Astrocyte (in vitro differentiated cells and primary cell): ENCODE measurements around the gene TFF1. TPM values are rescaled to one million over a fixed set of nuclear protein-coding genes. Genes with fewer than 3 reads are reported as not detected.
A peak's percentile ranks its signal among the peaks of the same experiment; 100 is the strongest.

Experiments
- DNase-seq: peaks from one replicate; pipeline ENCODE4 v3.0.0-alpha.2; 2010; ENCODE audit warnings: low read depth
- FAIRE-seq: peaks from 2 replicates; lab custom pipeline; 2011; peaks lifted over from hg19 to GRCh38; lab: Jason Lieb, UNC
- H2AFZ ChIP-seq: 2 replicates; pipeline ENCODE4 v1.6.0; 2012; ENCODE audit warnings: low read depth, low read length, inconsistent platforms
- H3K27ac ChIP-seq: 2 replicates; pipeline ENCODE4 v1.5.1; 2011; ENCODE audit warnings: low read depth, low read length, inconsistent platforms
- H3K27me3 ChIP-seq: 2 replicates; pipeline ENCODE4 v1.6.0; 2011; ENCODE audit warnings: low read length, inconsistent platforms; ENCODE audit not compliant: insufficient read depth
- H3K36me3 ChIP-seq: 2 replicates; pipeline ENCODE4 v1.5.1; 2011; ENCODE audit warnings: low read length, inconsistent platforms; ENCODE audit not compliant: insufficient read depth
- H3K4me1 ChIP-seq: 2 replicates; pipeline ENCODE4 v1.5.1; 2011; ENCODE audit warnings: low read length, inconsistent platforms; ENCODE audit not compliant: insufficient read depth
- H3K4me2 ChIP-seq: 2 replicates; pipeline ENCODE4 v1.6.0; 2012; ENCODE audit warnings: low read length, inconsistent platforms
- H3K4me3 ChIP-seq: 2 replicates; pipeline ENCODE4 v1.5.1; 2011; ENCODE audit warnings: low read depth, mild to moderate bottlenecking, low read length, inconsistent platforms; ENCODE audit not compliant: insufficient read depth
- H3K79me2 ChIP-seq: 2 replicates; pipeline ENCODE4 v1.6.0; 2012; ENCODE audit warnings: mild to moderate bottlenecking, low read length, inconsistent platforms; ENCODE audit not compliant: insufficient read depth
- H3K9ac ChIP-seq: 2 replicates; pipeline ENCODE4 v1.6.0; 2012; ENCODE audit warnings: mild to moderate bottlenecking, low read length, inconsistent platforms
- H3K9me3 ChIP-seq: 2 replicates; pipeline ENCODE4 v1.5.1; 2012; ENCODE audit warnings: low read depth, mild to moderate bottlenecking, low read length, inconsistent platforms; ENCODE audit not compliant: insufficient read depth
- H4K20me1 ChIP-seq: 2 replicates; pipeline ENCODE4 v1.6.0; 2012; ENCODE audit warnings: low read length, inconsistent platforms; ENCODE audit not compliant: insufficient read depth
- H3K27ac Mint-ChIP-seq: one replicate; pipeline ENCODE4 v1.8.0; 2021; ENCODE audit warnings: mild to moderate bottlenecking, mixed read lengths; ENCODE audit not compliant: unreplicated experiment
- H3K27me3 Mint-ChIP-seq: one replicate; pipeline ENCODE4 v1.8.0; 2021; ENCODE audit warnings: low read depth, mixed read lengths; ENCODE audit not compliant: unreplicated experiment
- H3K36me3 Mint-ChIP-seq: one replicate; pipeline ENCODE4 v1.8.0; 2021; ENCODE audit warnings: low read depth, mixed read lengths; ENCODE audit not compliant: unreplicated experiment
- H3K4me1 Mint-ChIP-seq: one replicate; pipeline ENCODE4 v1.8.0; 2021; ENCODE audit warnings: low read depth, mixed read lengths; ENCODE audit not compliant: unreplicated experiment
- H3K4me3 Mint-ChIP-seq: one replicate; pipeline ENCODE4 v1.8.0; 2021; ENCODE audit warnings: mild to moderate bottlenecking, moderate library complexity, mixed read lengths; ENCODE audit not compliant: unreplicated experiment
- H3K9me3 Mint-ChIP-seq: one replicate; pipeline ENCODE4 v1.8.0; 2021; ENCODE audit warnings: mild to moderate bottlenecking, mixed read lengths; ENCODE audit not compliant: unreplicated experiment
- EZH2 ChIP-seq: IDR thresholded peaks from 2 replicates; pipeline ENCODE4 v1.6.1; 2012; ENCODE audit warnings: mild to moderate bottlenecking, low read length, inconsistent platforms; ENCODE audit not compliant: insufficient read depth
- total RNA-seq: library from RNA; stranded (reverse); gene quantifications from 2 replicates; pipeline ENCODE4 v1.2.1, GENCODE V29; 2021
- TF ChIP-seq, protein P1 (sequence below): IDR thresholded peaks from 2 replicates; pipeline ENCODE4 v1.5.1; 2011; ENCODE audit warnings: low read depth, mild to moderate bottlenecking, inconsistent platforms, low read length, moderate library complexity; ENCODE audit not compliant: insufficient read depth

Gene TFF1
- total RNA-seq, 1 donor from 2014 or later, result not detected

DNA sequence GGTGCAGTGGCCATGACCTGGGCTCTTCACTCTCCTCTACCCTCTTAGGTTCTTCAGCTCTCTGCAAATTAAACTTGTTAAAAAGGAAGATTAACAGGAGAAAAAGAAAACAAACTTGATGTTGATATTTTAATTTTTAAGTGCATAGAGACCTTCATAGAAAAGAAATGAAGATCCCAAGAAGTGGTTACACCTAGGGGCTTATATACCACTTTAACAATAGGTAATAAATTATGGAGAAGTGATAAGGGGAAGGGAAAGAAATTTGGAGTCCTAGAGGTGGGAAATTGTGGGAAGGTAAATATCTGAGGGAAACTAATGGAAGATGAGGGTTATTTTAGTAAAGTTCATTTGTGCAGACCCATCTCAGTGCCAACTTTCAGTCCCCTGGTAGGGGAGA is 34.7 kb downstream of the TFF1 start:
- no peaks in the 10 kb centered on the region for H3K9me3 ChIP-seq
- H3K27ac ChIP-seq, result no peak overlapping the region
- DNase-seq, result no peak
- no peaks in the 10 kb centered on the region for H3K36me3 Mint-ChIP-seq
- H3K4me2 ChIP-seq, result no peak overlapping the region
- H4K20me1 ChIP-seq, result no peaks in the 10 kb centered on the region
- no peak overlapping the region for H3K4me3 Mint-ChIP-seq
- no peaks in the 10 kb centered on the region for H3K36me3 ChIP-seq
- peaks cover 3% of the 10 kb centered on the region for H3K27me3 Mint-ChIP-seq
- H3K4me1 Mint-ChIP-seq, result peaks cover 5% of the 10 kb centered on the region
- no peak overlapping the region for H3K4me3 ChIP-seq
- H2AFZ ChIP-seq, result no peak overlapping the region
- H3K27ac Mint-ChIP-seq, result no peak overlapping the region
- no peak for FAIRE-seq
- H3K79me2 ChIP-seq, result no peaks in the 10 kb centered on the region
- H3K27me3 ChIP-seq, result peaks cover 18% of the 10 kb centered on the region
- TF ChIP-seq EZH2, result no peak
- TF ChIP-seq, protein P1, sequence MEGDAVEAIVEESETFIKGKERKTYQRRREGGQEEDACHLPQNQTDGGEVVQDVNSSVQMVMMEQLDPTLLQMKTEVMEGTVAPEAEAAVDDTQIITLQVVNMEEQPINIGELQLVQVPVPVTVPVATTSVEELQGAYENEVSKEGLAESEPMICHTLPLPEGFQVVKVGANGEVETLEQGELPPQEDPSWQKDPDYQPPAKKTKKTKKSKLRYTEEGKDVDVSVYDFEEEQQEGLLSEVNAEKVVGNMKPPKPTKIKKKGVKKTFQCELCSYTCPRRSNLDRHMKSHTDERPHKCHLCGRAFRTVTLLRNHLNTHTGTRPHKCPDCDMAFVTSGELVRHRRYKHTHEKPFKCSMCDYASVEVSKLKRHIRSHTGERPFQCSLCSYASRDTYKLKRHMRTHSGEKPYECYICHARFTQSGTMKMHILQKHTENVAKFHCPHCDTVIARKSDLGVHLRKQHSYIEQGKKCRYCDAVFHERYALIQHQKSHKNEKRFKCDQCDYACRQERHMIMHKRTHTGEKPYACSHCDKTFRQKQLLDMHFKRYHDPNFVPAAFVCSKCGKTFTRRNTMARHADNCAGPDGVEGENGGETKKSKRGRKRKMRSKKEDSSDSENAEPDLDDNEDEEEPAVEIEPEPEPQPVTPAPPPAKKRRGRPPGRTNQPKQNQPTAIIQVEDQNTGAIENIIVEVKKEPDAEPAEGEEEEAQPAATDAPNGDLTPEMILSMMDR, result no peak
- no peak overlapping the region for H3K9ac ChIP-seq
- H3K9me3 Mint-ChIP-seq, result peaks cover 17% of the 10 kb centered on the region
- H3K4me1 ChIP-seq, result no peaks in the 10 kb centered on the region

DNA sequence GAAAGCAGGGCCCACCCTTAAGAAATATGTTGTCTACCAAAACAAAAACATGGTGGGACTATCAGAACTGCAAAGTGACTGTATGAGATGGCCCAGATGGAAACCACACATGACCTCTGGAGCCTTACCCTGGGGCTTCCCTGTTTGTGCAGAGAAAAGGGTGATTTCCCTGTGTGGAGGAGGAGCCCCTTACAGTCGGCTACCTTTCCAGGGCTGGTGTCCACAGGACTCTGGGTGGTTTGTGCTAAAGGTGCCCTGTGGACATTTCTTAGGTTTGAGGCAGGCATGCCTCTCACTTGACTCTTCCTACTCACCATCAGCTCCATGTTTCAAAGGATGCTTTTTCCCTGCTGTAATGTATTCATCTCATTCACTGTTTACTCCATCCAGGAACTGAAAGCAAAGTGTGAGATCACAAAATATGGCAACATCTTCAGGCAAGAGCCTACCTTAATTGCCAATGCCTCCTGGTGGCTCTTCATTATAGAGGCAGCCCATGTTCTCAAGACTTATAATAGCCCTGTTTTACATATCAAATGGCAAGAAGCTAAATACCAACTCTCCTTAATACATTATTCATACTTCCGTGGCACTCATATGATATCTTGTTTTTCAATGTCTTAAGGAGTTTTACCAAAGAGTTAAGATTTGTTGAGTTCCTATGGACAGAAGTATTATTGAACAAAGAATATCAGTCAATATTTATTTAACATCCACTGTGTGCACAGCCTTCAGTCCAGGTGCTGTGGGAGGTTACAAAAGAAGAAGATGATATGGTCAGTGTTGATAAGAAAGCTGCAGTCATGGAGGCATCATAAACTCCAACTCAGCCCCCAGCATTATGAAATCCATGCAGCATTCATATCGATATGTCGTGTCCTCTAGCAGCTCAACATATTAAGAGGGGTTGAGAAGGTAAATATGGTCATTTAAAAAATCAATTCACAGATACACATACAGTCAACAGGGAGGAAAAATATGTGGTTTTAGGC is 35.7 kb downstream of the TFF1 start:
- Histone ChIP-seq H3K4me1 (no peaks in the 10 kb centered on the region), H3K27me3 (peaks cover 10% of the 10 kb centered on the region), H3K4me3 (no peak overlapping the region), H3K9me3 (no peaks in the 10 kb centered on the region), H3K4me2 (no peak overlapping the region), H3K79me2 (no peaks in the 10 kb centered on the region), H2AFZ (no peak overlapping the region), H4K20me1 (no peaks in the 10 kb centered on the region), H3K9ac (no peak overlapping the region), H3K36me3 (no peaks in the 10 kb centered on the region), H3K27ac (no peak overlapping the region)
- Mint-ChIP-seq H3K9me3 (peaks cover 17% of the 10 kb centered on the region), H3K4me3 (no peak overlapping the region), H3K36me3 (no peaks in the 10 kb centered on the region), H3K27me3 (peaks cover 3% of the 10 kb centered on the region), H3K4me1 (no peaks in the 10 kb centered on the region), H3K27ac (no peak overlapping the region)
- TF ChIP-seq, protein P1, result no peak
- no peak for TF ChIP-seq EZH2
- FAIRE-seq, result no peak
- no peak for DNase-seq

DNA sequence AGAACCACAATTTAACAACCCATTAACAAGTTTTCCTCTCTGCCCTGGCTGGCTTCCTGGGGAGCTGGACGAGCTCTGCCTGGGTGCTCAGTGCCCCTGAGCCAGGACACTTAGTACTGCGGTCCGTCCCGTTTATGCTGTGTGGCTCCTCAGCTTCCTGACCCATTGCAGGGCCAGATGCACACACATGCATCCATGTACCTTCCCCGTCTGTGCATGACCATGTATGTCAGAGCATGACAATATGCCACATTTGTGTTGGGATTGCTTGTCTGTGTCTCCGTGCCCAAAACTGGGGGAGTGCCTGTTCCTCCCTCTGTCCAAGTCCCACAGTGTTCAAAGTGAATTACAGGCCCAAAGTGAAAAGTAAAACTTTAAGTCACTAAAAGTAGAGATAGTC is 41.4 kb downstream of the TFF1 start:
- Mint-ChIP-seq H3K27me3 (peaks cover 16% of the 10 kb centered on the region), H3K36me3 (no peaks in the 10 kb centered on the region), H3K27ac (peak overlapping the region; percentile 20), H3K9me3 (peaks cover 6% of the 10 kb centered on the region), H3K4me1 (peaks cover 11% of the 10 kb centered on the region), H3K4me3 (no peak overlapping the region)
- H3K27me3 ChIP-seq, result peaks cover 7% of the 10 kb centered on the region
- no peak overlapping the region for H3K4me3 ChIP-seq
- no peaks in the 10 kb centered on the region for H3K4me1 ChIP-seq
- no peak for TF ChIP-seq EZH2
- TF ChIP-seq, protein P1, result no peak
- H3K4me2 ChIP-seq, result no peak overlapping the region
- H4K20me1 ChIP-seq, result no peaks in the 10 kb centered on the region
- DNase-seq (no peak), FAIRE-seq (no peak)
- no peak overlapping the region for H3K27ac ChIP-seq
- no peaks in the 10 kb centered on the region for H3K36me3 ChIP-seq
- H3K9me3 ChIP-seq, result no peaks in the 10 kb centered on the region
- H3K9ac ChIP-seq, result no peak overlapping the region
- H3K79me2 ChIP-seq, result no peaks in the 10 kb centered on the region
- no peak overlapping the region for H2AFZ ChIP-seq
